NCI-H2029 treated with DMSO at 0.1 percent for 48 hours (cell line): ENCODE measurements around the gene RXRB.
A peak's percentile ranks its signal among the peaks of the same experiment; 100 is the strongest.

Source experiments
- DNase-seq: peaks from one replicate; lab custom pipeline; 2025; lab: John Stamatoyannopoulos, UW

The RXRB gene

DNA sequence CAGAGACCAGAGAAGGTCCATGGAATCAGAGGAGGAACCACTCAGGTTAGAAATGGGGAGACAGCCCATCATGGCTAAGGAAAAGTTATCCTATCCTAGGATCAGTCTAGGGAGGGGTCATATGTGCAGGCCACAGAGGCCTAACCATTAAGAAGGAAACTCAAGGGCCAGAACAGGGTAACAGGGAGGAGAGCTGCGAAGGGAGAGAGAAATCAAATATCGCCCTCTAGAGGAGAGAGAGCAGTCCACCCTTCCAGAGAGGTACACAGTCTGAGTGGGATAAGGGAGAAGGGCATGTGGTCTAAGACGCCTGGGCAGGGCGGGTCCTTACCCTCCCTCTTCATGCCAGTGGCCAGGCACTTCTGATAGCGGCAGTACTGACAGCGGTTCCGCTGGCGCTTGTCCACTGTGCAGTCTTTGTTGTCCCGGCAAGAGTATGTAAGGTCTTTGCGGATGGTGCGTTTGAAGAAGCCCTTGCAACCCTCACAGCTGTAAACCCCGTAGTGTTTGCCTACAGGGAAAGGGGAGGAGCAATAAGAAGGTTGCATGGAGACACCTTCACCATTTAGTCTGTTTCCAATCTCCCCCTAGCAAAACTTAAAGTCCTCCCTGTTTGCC, 2.9 kb downstream of the RXRB start:
- peak; percentile 75 for DNase-seq

DNA sequence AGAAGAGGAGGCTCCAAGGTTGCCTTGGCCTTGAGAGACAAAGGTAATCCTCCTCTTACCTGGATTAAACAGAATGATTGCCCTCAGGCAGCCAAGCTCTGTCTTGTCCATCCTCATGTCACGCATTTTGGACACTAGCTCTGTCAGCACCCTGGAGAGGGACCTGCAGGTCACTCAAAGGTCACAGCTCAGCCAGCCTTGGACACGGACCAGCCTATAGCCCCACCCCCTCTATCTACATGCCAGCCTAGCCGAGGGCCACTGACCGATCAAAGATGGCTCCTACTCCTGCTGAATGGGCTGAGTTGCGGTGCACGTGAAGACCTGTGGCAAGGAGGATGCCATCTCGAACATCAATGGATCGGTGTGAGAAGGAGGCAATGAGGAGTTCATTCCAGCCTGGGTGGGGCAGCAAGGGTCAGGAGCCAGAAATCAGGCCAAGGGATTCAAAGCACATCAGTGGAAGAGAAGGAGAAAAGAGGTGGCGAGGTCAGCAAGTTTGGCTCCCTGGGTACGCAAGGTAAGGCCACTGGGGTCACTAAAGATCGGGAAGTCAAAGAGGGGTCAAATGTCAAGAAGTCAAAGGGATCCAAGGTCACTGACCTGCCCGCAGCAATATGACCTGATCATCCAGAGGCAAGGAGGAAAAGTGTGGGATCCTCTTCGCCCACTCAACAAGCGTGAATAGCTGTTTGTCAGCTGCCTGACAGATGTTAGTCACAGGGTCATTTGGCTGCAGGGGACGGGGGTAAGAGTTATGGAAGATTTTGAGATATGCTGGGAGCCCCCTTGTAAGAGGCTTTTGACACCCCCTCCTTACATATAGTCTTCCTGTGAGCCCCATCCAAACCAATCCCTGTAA, 4.9 kb downstream of the RXRB start:
- no peak for DNase-seq

DNA sequence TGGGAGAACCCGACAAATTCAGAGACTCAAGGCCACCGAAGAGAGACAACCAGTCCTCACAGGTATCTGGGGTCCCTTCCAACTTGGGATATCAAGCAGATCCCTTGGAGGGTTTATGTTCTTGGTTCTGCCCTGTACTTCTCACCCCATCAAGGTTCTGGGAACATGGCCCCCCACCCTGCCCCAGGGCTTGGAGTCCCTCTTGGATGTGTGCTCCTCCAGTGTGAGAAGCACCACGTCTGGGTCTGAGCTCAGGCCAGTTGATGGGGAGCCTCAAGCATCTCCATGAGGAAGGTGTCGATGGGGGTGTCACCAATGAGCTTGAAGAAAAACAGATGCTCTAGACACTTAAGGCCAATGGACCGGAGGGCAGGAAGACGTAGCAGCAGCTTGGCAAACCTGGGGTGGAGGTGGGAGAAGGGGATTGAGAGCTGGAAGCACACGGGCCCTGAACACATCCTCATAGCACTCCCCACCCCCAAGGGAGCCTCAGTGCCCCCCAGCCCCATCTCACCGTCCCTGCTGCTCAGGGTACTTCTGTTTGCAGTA, 6.0 kb downstream of the RXRB start:
- DNase-seq = no peak

DNA sequence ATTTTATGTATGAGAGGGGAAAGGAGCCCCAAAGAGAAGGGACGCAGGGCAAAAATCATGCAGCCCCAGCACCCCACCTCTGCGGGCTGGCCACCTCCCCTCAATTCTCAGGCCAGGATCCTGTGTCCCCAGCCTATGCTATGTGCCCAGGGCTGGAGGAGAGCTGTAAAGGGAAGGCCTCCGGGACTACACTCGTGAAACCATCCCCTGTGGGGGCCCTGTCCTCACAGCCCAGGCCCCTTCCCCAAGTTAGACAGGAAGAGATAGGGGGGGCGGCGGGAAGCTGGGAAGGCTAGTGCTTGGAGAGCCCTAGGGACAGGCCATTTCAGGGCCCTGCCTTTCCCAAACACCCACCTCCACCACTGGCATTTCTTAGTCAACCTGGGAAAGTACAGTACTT, 6.8 kb downstream of the RXRB start:
- DNase-seq = no peak

DNA sequence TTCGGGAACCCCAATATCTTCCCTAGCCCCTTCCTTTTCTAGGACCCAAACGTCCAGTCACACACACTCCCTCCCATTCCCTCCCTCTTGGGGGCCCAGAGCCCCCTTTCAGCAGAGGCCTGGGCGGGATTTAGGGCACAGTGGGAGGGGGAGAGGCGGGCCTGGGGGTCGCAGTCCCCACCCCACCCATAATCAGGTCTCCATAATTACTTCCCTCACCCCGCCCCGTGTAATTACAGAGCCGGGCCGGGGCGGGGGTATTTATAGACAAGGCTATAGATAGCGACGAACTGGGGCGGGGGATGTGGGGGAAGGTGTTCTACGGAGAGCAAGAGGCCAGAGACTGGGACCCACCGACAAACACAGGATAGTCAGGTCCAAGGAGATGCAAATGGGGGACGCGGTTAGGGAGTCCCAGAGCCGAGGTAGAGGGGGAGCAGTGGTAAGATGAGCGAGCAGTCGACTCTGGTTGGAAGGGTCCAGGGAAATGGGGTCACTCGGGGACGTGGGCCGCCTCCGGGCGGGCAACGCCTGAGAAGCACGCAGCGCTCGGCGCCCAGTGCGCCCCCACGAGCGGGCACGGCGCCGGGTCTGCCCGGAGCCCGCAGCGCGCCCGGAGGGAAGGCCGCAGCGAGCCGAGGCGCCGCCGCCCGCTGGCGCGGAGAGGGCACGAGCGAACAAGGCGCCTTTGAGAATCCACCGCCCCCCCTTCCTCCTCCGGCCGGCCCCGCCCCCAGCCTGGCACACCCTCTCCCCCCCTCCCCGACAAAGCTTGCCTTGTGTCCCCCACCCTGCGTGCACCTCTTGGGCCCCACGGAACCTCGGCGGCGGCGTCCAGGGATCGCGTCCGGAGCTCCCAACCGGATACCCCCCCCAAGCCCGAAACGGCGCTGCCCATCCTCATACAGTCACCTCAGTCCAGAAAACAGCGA, 7.5 kb downstream of the RXRB start:
- DNase-seq = no peak

DNA sequence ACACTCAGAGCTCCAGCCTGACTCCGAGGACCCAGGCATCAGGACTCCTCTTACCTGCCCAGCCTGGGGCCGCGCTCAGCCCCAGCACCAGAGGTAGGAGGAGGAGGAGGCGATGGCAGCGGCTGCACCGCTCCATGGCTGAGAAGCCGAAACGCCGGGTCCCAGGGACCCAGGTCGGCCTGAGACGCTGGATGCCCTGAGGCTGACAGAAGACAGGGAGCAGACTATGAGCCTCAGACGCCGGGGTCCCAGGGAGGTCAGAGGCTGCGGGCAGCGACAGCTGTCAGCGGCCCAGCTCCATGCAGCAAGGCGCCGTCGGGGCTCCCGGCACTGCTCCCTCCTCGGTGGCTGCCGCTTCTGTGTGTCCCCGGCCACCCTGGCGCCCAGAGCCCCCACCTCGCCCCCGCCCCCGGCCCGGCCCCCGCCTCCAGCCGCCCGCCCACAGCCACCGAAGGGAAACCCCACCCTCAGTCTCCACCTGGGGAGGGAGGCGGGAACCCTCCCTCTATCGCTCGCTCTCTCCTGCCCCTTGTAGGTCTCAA, 8.3 kb downstream of the RXRB start, which contains the start of gene COL11A2:
Gene COL11A2, minus strand, starts transcription at position 363 of the 542 bp plus-strand sequence. Its CDS starts 227 bp downstream, at position 136.
- no peak for DNase-seq

DNA sequence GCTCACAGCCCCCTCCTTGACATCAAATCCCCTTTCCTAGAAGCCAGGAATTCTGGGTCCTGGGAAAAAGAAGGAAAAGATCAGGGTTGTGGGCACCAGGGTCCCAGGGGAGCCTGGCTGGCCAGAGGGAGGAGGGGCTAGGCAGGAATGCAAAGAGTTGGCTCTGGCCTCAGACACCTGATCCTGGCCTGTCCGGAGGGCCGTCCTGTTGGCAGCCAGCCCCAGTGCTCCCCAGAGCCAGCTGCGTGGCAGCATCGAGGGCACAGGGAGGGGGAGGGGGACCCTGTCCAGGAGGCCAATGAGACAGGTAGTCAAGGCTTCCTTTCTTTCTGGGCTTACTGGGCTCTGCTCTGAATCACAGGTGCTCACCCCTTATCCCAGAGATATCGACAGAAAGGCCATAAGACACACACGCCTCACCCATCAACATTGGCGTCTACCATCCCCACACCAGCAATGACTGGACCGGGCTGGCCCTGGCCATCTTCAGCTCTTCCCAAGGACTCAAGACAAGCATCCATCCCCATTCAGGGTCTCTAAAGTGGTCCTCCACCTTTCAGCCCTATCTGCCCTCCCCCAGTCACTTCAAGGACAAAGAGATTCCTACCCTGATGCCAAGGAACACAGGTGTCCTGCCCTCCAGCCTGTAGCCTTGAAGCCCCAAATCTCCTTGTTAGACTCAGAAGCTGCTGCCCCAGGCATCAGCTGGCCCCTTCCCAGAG, 8.9 kb downstream of the RXRB start:
- DNase-seq = no peak

DNA sequence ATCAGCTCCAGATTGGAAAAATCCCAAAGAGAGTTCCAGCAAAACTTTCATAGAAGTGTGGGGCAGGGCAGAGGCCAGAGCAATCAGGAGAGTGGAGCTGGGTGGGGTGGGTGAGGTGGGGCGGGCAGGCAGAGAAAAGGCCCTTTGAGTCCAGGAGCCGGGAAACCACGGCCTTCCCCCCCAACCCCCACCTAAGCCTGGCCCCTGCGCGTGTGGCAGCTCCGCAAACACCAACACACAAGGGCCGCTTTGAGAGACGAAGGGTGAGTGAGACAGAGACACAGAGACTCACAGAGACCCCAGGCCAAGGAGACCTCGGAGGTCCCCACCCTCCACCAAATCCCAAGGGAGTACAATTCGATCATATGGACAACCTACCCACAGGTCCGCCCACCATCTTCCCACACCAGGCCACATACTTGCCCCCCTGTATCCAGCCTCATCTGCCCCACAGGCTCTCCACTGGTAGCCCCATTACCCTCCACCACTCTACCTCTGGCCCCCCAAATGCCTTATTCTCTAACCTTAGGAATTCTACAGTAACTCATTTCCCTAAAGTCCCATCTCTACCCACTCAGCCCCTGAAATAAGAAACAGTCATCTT, 9.9 kb downstream of the RXRB start:
- no peak for DNase-seq

DNA sequence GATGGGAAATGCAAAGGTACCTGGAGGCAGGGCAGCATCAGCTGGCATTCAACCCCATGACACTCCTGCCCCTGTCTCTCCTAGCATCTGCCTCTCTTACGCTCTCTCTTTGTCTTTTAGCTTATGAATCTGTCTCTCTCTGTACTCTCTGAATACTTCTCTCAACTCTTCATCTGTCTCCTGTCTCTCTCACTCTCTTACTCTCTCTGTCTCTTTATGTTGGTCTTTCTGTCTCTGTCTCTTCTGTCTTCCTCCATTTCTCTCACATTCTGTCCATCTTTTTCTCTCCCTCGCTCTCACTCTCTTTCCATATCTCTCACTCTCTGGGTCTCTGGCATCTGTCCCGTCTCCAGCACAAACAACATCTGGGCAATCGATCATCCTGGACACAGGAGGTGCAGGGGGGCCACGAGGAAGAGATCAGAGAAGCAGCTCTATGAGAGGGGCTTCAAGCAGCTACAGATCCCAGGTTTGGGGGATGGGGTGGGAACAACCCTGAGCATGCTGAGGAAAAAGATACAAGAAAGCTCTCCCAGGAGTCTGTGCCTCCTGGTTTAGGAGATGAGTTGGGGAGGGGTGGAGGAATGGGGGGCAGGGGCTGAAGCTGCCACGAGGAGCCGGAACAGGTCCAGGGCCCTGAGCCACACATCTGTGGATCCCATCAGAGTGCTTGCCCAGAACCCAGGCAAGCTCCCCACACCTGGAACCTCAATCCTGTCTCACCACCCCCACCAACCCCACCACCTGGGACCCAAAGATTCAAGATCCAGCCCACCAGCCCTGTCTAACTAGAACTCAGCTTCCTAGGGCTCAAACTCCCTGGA, 10.6 kb downstream of the RXRB start:
- no peak for DNase-seq

DNA sequence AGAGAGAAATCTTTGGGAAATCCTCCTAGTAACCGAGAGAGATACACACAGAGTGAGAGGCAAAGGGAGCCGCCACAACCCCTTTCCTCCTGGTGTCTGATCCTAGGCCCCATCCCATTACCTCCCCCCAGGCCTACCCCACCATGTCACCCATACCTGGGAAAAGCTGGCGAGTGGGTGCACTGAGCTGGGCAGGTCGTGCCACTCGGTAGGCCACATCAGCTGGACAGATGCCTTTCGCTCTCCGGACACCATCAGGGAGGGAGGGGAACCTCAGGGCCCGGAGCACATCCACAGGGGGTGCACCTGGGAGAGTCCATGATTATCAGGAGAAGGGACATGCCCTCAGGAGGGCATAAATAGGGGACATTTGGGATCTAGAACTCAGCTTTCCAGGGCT, 11.3 kb downstream of the RXRB start:
- no peak for DNase-seq

DNA sequence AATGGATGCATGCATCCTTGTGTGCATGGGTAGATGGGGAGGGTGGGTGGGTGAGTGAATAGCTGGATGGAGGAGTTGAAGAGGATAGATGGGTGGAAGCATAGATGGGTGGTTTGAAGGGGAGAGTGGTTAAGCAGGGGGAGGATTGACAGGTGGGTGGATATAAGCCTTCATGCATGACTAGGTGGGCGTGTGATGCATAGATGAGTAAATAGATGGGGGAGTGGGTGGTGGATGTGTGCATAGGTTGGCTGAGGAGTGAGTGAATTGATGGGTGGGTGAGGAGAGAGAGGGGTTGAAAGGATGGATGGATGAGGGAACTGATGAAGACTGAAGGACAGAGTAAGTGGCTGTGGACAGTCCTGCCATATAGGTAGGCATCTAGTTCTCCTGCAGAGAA, 12.7 kb downstream of the RXRB start:
- no peak for DNase-seq

DNA sequence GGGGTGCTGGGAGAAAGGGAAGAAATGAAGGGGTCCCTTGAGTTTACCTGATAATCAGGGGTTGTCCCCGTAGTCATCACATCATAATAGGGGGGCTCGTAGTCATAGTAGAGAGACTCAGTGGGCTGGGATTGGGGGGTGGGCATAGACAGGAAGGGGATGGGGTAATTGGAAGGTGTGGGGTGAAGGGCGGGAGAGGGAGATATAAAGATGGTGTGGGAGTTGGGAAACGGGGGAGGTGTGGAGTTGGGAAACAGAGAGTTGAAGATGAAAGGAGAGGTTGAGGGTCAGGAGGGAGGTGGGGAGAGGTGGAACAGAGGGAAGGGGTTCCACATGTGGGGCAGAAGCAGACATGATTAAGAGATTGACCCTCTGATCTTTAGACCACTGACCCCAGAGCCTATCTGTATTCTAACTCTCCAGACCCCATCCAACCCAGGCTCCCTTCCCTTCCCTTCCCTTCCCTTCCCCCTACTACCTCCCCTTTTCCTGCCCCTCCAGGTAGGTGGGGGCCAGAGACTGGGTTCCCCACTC, 14.7 kb downstream of the RXRB start:
- DNase-seq = no peak

DNA sequence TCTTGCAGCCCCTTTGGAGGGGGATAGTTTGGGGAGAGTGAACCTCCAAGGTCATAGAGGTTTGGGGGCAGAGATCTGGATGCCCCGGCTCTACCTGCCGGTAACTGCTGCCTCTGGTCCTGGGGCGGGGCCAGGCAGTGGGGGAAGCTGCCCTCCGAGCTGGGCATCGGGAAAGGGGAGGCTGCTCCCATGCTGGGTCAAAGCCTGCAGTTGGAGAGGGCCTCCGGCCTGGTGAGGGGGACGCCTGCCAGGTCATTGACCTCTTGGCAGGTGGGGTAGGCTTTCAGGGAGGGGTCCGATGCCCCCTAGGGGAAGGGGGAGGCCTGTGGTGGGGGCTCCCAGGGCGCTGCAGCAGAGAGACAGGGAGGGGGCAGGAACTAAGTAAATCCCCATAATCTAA, 15.3 kb downstream of the RXRB start:
- no peak for DNase-seq

DNA sequence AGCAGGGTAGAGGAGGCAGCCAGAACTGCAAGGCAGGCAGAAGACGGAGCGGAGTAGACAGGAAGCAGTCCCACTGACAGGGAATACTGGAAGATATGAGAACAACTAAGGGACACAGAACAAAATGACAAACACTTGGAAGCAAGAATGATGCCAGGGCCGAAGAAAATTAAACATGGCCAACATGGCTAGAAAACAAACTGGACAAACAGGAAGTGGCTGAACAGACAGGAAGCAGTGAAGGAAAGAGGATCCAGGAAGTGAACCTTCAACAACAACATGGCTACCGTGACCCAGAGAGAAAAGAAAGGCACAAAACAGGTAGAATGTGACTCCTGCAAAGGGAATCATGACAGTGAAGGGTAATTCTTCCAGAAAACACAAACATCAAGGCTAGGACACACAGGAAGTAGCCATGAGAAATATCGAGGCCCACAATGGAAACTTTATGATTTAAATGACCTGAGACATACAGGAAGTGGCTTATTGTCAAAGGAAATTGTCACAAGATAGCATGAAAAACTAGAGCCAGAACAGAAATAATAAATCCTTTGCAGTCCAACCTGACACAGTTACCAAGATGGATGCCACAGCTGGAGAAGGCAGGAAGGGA, 17.3 kb downstream of the RXRB start:
- DNase-seq = no peak

DNA sequence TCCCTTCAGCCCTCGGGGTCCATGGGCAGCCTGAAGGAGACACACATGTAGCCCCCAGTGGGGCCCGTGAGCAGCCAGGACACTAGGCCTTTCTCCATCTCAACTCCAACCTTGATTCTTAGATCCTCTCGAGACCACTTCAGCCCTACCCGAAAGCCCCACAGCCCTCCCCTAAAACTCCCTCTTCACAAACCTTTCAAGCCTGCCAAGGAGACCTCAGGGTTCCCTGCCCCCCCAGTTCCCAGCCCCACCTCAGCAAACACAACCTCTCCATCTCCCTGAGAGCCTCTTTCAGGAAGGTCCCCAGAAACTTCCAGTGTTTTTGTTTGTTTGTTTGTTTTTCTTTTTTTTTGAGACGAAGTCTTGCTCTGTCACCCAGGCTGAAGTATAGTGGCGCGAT, 19.3 kb downstream of the RXRB start:
- DNase-seq = no peak

DNA sequence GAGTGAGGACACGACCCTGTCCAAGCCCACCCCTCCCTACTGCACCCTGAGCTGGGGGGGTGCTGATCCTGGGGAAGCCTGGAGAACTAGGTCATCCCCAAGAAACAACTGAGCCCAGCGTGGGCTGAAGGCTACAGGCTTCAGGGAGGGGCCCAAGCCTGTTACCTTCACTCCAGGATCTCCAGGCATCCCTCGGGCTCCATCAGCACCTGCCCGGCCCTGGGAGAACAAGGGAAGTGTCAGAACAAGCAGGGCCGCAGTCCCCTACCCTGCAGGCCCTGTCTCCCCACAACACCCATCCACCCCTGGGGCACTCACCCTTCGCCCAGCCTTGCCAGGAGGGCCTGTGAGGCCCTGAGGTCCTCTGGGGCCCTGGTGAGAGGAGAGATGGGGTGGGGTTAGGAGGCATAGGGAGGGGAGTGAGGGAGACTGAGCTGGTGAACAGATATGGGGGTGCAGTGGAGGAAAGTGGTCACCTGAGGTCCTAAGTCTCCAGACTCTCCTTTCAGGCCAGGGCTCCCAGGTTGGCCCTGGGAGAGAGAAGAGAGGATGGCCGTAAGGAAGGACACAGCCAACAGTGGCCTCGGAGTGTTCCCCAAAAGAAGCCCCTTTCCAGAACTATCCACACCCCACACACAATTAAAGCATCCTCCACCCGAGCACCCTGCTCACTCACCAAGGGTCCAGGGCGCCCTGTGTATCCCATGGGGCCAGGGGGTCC, 21.6 kb downstream of the RXRB start:
- DNase-seq = no peak

DNA sequence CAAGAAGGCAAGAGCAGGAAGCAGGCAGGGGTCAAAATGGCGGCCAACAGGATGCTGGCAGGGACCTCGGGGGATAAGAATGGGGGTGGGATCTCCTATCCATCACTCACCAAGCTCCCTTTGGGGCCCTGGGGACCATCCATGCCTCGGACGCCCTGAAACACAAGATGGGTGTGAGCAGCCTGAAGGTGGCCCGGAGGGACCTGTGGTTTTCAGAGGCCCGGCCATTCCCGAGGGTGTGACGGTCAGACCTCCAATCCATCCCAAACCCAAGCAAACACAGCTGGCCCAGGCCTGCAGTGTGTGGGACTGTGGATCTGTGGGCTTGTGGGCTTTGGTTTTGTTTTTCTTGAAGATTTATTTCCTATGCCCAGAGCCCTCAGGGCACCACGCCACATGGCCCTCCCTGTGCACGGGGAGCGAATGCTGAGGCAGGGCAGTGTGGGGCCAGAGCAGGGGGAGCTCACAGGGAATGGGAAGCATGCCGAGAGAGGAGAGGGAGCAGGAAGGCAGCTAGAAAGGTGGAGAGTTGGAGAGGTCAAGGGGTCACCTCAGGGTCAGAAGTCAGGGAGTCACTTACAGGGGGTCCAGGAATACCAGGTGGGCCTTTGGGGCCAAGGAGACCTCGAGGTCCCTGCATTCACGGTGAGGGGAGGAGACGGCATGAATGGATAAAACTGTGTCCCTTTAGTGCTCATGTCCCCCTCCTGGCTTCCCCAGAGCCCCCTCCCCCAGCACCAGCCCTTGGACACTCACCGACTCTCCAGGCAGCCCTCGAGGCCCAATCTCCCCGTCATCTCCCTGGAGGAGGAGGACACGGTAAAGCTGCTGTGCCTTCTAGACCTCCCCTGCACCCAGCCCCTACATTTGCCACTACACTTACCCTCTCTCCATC, 22.7 kb downstream of the RXRB start:
- no peak for DNase-seq
